Gastrocnemius medialis (tissue), 4 donors: ENCODE data around the gene ISG20L2. TPM values are rescaled to one million over a fixed set of nuclear protein-coding genes. Genes with fewer than 3 reads are reported as not detected.
"Not testable (repeated sequence)": the region's sequence is repeated elsewhere in the genome, so short reads cannot be mapped to it uniquely, and the experiment has no call there.

Source experiments
- ATAC-seq, 2 donors: fragments of 150-250 bp; one replicate each; pipeline ENCODE4 v1.9.1; 2016
- DNase-seq, 2 donors: peaks; one replicate each; pipeline ENCODE4 v3.0.0-alpha.2; 2019
- H3K27ac ChIP-seq, 4 donors: fragments of 200-600 bp; sonication (generic); 1 replicate in 1 of 4; 2 replicates in 3 of 4; pipeline ENCODE4 v1.5.1; 2016 to 2018; ENCODE audit warnings: mild to moderate bottlenecking in 2 of 4, moderate library complexity in 1 of 4
- H3K27me3 ChIP-seq, 3 donors: fragments of 200-600 bp; sonication (generic) in 2 of 3; 1 replicate in 1 of 3; 2 replicates in 2 of 3; pipeline versions ENCODE4 v1.5.1 to v1.6.0; 2016 to 2019; ENCODE audit warnings: mild to moderate bottlenecking in 1 of 3, moderate library complexity in 1 of 3
- H3K36me3 ChIP-seq, 2 donors: fragments of 200-600 bp; sonication (generic) in 1 of 2; one replicate each; pipeline ENCODE4 v1.5.1; 2017 to 2018
- H3K4me1 ChIP-seq, 2 donors: fragments of 200-600 bp; sonication (generic) in 1 of 2; one replicate each; pipeline ENCODE4 v1.5.1; 2016 to 2017; ENCODE audit warnings: mild to moderate bottlenecking in 2 of 2
- H3K4me3 ChIP-seq, 4 donors: fragments of 200-600 bp; sonication (generic) in 3 of 4; 1 replicate in 1 of 4; 2 replicates in 3 of 4; pipeline ENCODE4 v1.5.1; 2016 to 2019; ENCODE audit warnings: mild to moderate bottlenecking in 2 of 4
- H3K9me3 ChIP-seq, 3 donors: fragments of 200-600 bp; sonication (generic) in 2 of 3; 1 replicate in 1 of 3; 2 replicates in 2 of 3; pipeline ENCODE4 v1.5.1; 2016 to 2019
- CTCF ChIP-seq, 5 experiments: fragments of 450-650 bp in 3 of 5; fragments of 200-600 bp in 2 of 5; sonication (generic) in 2 of 5; IDR thresholded peaks in 4 of 5; conservative IDR thresholded peaks in 1 of 5; 1 replicate in 4 of 5; 2 replicates in 1 of 5; pipeline ENCODE4 v1.5.1; 2016 to 2019; ENCODE audit warnings: antibody characterized with exemption in 5 of 5, mild to moderate bottlenecking in 3 of 5, moderate library complexity in 3 of 5
- POLR2A ChIP-seq, 2 donors: fragments of 450-650 bp; IDR thresholded peaks; one replicate each; pipeline ENCODE4 v1.6.1; 2017; ENCODE audit warnings: antibody characterized with exemption in 2 of 2, mild to moderate bottlenecking in 2 of 2, moderate library complexity in 2 of 2
- in situ Hi-C, 4 donors: fragments of 200-750 bp; cut with MboI; loops; one replicate each; pipeline versions ENCODE4 v1.15.0 to v1.8.0; 2017; ENCODE audit warnings: low sequenced_read_pairs in 4 of 4
- intact Hi-C: fragments of 100-400 bp; cut with DNase I; formaldehyde crosslinking; loops from one replicate; pipeline ENCODE4 v1.15.1; 2023; ENCODE audit warnings: low total_unique reads
- total RNA-seq, 4 donors: library from RNA; depleted of rRNA; stranded (reverse); fragments of >200 nt; gene quantifications; one replicate each; pipeline versions ENCODE4 v1.1.0 to v1.2.3, GENCODE V29; 2016

The ISG20L2 gene
- total RNA-seq, 4 donors from 2014 or later: 9.5 to 16.4 (median 15.1) TPM

GRCh38 chr1:156760796-156761104 lies 32.2 kb upstream of the ISG20L2 start:
- H3K27ac ChIP-seq: peak overlapping the region in 3 of 4 donors; percentile 59 to 80 (median 69)
- no peaks in the 10 kb centered on the region for H3K36me3 ChIP-seq
- TF ChIP-seq POLR2A (IDR thresholded peaks at IDR 0.05) (no peak), CTCF (IDR thresholded peaks at IDR 0.05 in 4 of 5, conservative IDR thresholded peaks at IDR 0.05 in 1 of 5) (no peak)
- ATAC-seq (peak in 1 of 2 donors; percentile 5), DNase-seq (no peak)
- in situ Hi-C loops: no loop called here
- no peaks in the 10 kb centered on the region for H3K27me3 ChIP-seq
- intact Hi-C loops: no loop called here
- no peaks in the 10 kb centered on the region for H3K9me3 ChIP-seq
- H3K4me1 ChIP-seq: peaks cover 8 to 12% of the 10 kb centered on the region in 2 donors
- no peak overlapping the region for H3K4me3 ChIP-seq

GRCh38 chr1:156760092-156760795 lies 31.7 kb upstream of the ISG20L2 start:
- DNase-seq: peak in 1 of 2 donors; percentile 64
- H3K4me1 ChIP-seq: peaks cover 7 to 10% of the 10 kb centered on the region in 2 donors
- TF ChIP-seq CTCF (IDR thresholded peaks at IDR 0.05 in 4 of 5, conservative IDR thresholded peaks at IDR 0.05 in 1 of 5) (no peak), POLR2A (IDR thresholded peaks at IDR 0.05) (no peak)
- ATAC-seq: peak; percentile 81 to 87
- H3K27ac ChIP-seq: peak overlapping the region in 3 of 4 donors; percentile 59 to 80 (median 69)
- intact Hi-C loops (no loop called here), in situ Hi-C loops (no loop called here)
- no peaks in the 10 kb centered on the region for H3K36me3 ChIP-seq
- no peak overlapping the region for H3K4me3 ChIP-seq
- H3K9me3 ChIP-seq: no peaks in the 10 kb centered on the region
- H3K27me3 ChIP-seq: no peaks in the 10 kb centered on the region

- intact Hi-C loops, ATAC-seq, H3K27me3 ChIP-seq, DNase-seq, H3K36me3 ChIP-seq, H3K9me3 ChIP-seq, H3K4me3 ChIP-seq, in situ Hi-C loops: not testable (repeated sequence)
- H3K4me1 ChIP-seq: peaks cover 26 to 28% of the 10 kb centered on the region in 2 donors
- peak overlapping the region in 2 of 4 donors; percentile 38 to 49 for H3K27ac ChIP-seq
Observed at GRCh38 chr1:156757572-156758253, 29.1 kb upstream of the ISG20L2 start.

GRCh38 chr1:156756355-156756754 lies 27.8 kb upstream of the ISG20L2 start:
- Histone ChIP-seq H3K4me1 (peaks cover 31% of the 10 kb centered on the region in 2 donors), H3K9me3 (no peaks in the 10 kb centered on the region), H3K36me3 (no peaks in the 10 kb centered on the region), H3K27ac (peak overlapping the region in 1 of 4 donors; percentile 100), H3K4me3 (no peak overlapping the region), H3K27me3 (no peaks in the 10 kb centered on the region)
- ATAC-seq (no peak), DNase-seq (no peak)
- TF ChIP-seq POLR2A (IDR thresholded peaks at IDR 0.05): no peak
- no peak for TF ChIP-seq CTCF (IDR thresholded peaks at IDR 0.05 in 4 of 5, conservative IDR thresholded peaks at IDR 0.05 in 1 of 5)
- in situ Hi-C loops (no loop called here), intact Hi-C loops (no loop called here)

- Histone ChIP-seq H3K9me3 (no peaks in the 10 kb centered on the region), H3K27ac (peak overlapping the region in 3 of 4 donors; percentile 3 to 100 (median 46)), H3K36me3 (no peaks in the 10 kb centered on the region), H3K27me3 (no peaks in the 10 kb centered on the region), H3K4me1 (peaks cover 24 to 25% of the 10 kb centered on the region in 2 donors), H3K4me3 (no peak overlapping the region)
- DNase-seq: no peak
- TF ChIP-seq CTCF (IDR thresholded peaks at IDR 0.05 in 4 of 5, conservative IDR thresholded peaks at IDR 0.05 in 1 of 5): no peak
- TF ChIP-seq POLR2A (IDR thresholded peaks at IDR 0.05): no peak
- no peak for ATAC-seq
- in situ Hi-C loops (no loop called here), intact Hi-C loops (no loop called here)
Observed at GRCh38 chr1:156755527-156755950, 27.0 kb upstream of the ISG20L2 start.
